GM12864 (cell line): ENCODE measurements around the gene NUP210.

Source experiments
- DNase-seq: peaks from one replicate; pipeline ENCODE4 v3.0.0-alpha.2; 2011; ENCODE audit warnings: low read depth
- H3K4me3 ChIP-seq: 2 replicates; pipeline ENCODE4 v1.5.1; 2011; ENCODE audit warnings: mild to moderate bottlenecking, low read depth, low read length, control low read depth
- TF ChIP-seq, protein P1 (sequence below): IDR thresholded peaks from 2 replicates; pipeline ENCODE4 v1.5.1; 2011; ENCODE audit warnings: low read depth, mild to moderate bottlenecking, moderate library complexity, low read length, control low read depth, inconsistent platforms; ENCODE audit errors: missing control alignments

NUP210 gene

DNA sequence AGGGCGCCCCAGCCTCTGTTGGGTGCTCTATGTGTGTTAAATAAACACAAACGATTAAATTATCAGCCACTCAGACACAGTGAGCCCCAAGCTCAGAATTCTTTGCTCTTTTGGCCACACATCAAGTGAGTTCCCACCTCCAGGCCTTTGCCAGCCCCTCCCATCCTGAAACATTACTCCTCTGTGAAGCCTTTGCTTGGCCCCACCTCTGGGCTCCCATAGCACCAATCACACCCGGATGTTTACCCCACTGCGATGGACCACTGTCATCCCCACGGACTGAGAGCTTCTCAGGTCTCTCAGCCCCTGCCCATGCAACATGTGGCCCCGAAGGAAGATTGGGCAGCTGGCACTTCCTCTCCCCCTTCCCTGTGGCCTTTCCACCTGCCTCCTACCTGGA lies 85.1 kb downstream of the NUP210 start:
- H3K4me3 ChIP-seq = no peak overlapping the region
- no peak for DNase-seq
- TF ChIP-seq, protein P1, sequence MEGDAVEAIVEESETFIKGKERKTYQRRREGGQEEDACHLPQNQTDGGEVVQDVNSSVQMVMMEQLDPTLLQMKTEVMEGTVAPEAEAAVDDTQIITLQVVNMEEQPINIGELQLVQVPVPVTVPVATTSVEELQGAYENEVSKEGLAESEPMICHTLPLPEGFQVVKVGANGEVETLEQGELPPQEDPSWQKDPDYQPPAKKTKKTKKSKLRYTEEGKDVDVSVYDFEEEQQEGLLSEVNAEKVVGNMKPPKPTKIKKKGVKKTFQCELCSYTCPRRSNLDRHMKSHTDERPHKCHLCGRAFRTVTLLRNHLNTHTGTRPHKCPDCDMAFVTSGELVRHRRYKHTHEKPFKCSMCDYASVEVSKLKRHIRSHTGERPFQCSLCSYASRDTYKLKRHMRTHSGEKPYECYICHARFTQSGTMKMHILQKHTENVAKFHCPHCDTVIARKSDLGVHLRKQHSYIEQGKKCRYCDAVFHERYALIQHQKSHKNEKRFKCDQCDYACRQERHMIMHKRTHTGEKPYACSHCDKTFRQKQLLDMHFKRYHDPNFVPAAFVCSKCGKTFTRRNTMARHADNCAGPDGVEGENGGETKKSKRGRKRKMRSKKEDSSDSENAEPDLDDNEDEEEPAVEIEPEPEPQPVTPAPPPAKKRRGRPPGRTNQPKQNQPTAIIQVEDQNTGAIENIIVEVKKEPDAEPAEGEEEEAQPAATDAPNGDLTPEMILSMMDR = no peak

DNA sequence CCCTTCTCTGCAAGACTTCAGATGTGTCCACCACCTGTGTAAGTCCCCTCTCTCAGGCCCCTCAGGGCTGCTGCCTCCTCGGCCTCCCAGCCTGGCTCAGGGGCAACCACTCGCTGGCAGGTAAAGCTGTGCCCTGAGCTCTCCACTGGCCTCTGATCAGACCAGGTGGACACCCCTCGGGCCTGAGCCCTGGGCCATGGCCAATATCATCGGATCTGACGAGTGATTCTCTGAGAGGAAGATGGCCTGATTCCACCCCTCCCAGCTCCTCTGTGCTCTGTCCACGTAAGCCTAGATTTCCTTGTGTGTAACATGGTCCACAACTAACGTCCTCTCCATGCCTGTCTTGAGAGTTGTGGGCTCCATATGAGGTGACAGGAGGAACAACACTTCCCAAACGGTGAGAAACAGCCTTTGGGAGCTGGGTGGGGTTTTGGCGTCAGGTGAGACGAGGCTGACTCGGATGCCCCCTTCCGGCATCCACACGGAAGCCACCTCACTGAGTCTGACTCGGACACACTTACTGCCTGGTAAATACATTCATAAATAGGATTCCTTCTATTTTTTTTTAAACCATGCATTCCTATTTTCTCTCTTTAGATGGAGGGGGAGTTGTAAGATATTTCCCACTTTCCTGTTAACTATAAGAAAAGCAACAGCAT lies 86.8 kb downstream of the NUP210 start:
- no peak for DNase-seq
- TF ChIP-seq, protein P1 = no peak
- no peak overlapping the region for H3K4me3 ChIP-seq

DNA sequence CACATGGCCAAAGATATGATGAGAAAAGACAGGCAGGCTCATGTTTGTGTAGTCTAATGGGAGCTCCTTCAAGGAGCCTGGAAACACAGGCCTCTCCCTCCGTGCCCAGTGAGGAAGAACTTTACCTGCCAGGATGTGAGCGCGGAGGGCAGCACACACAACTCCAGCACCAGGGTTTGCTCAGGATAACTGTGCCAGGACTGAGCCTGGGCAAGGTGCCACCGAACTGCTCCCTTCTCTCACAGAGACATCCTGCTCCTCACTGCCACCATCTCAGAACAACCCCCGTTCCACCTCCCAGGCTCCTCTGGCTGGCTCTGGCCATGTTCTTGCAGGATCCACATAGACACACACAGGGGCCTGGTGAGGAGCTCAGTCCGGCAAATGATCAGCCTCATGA lies 87.4 kb downstream of the NUP210 start:
- no peak overlapping the region for H3K4me3 ChIP-seq
- no peak for DNase-seq
- TF ChIP-seq, protein P1 = no peak

DNA sequence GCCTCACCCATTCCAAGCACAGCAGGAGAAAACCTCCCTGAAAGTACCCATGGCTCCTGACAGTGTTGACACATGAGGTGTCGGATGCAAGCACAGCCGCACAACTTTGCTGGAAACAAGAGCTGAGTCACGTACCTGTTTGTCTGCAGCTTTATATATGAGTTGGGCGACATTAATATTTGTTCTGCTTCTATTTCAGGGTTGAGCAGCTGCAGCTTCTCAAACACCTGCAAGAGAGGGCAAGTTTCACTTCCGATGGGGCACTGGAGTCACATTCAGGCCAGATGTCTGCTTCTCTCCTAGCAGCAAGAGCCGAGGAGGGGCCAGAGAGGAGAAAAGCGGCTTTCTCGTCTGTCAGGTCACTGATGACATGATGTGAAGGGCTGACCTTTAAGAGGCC lies 88.0 kb downstream of the NUP210 start:
- no peak overlapping the region for H3K4me3 ChIP-seq
- TF ChIP-seq, protein P1 = no peak
- DNase-seq = peak; percentile 90

DNA sequence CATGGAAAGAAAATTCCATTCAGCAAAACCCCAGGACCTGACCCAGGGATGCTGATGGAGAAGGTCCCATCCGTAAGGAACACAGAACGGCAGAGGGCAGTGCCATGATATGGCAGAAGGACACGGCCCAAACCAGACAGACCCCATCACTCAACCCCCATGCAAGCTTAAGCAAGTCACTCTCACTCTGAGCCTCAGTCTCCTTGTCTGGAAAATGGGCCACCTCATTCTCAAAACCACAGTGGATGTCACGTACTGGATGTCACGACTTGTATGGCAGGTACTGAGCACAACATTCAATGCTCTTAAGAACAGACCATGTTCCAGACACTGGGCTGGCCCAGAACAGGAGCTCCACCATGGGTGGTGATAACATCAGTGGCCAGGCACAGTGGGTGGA lies 90.4 kb downstream of the NUP210 start:
- DNase-seq = no peak
- TF ChIP-seq, protein P1 = no peak
- no peak overlapping the region for H3K4me3 ChIP-seq

DNA sequence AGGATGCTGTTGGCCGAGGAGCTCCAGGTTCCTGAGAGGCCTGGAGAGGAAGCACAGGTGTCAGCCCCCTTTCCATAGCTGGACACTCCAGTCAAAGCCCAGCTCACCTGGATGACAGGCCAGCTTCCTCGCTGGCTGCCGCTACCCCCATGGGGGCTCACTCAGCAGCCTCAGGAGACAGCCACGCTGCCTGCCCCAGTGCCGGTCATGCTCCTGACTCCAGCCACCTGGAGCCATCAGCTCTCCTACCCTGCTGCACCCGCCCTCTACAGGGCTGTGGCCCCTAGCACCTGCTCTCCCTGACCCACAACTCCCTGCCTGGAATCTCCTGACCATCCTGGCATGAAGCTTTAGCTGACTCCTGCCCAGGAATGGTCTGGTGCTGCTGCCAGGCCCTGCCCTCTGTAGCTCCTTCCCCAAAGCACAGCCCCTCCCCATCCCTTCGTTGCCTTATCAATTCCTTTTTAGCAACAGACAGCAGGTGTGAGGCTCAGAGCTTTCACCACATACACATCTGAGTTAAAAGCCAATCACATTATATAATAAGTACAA lies 94.2 kb downstream of the NUP210 start:
- no peak overlapping the region for H3K4me3 ChIP-seq
- DNase-seq = no peak
- TF ChIP-seq, protein P1 = no peak

DNA sequence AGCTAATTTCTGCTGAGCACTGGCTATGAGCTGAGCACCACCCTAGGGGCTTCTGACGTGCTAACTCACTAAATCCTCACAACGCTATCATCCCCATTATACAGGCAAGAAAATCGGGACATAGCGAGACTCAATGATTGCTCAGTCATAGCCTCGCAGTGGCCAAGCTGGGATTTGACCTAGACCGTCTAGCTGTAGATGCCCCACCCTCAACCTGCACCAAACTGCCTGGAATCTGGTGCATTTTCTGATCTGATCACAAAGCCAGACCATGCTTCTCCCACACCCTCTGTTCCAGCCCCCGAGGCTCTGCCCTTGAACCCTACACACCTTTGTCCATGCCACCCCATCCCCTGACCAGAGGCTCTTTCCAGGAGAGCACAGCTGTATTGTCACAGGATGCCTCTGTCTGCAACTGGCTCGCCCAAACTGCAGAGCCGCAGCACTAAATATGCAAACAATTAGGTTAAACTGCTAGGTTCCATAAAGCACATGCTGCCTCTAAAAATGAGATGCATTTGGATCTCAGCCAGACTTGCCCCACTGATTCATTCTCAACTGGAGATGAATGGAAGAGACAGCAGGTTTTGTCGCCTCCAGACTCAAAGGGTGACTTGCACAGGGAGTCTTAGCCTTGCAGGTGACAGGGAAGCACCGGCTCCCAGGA lies 95.2 kb downstream of the NUP210 start:
- H3K4me3 ChIP-seq = no peak overlapping the region
- DNase-seq = peak; percentile 19
- TF ChIP-seq, protein P1 = no peak
